A673 (cell line): ENCODE data around the gene SOD2.

ENCODE experiments used
- CTCF ChIP-seq: fragments of 300-800, 200-600 bp; sonication (generic); conservative IDR thresholded peaks from 2 replicates; pipeline ENCODE4 v1.5.1; 2017; ENCODE audit warnings: low read depth, mild to moderate bottlenecking, antibody characterized with exemption, low read length, moderate library complexity, mixed read lengths
- EZH2 ChIP-seq: fragments of 200-600 bp; sonication (generic); IDR thresholded peaks from 2 replicates; pipeline ENCODE4 v1.6.1; 2017; ENCODE audit warnings: borderline replicate concordance, low read depth, mild to moderate bottlenecking, mixed read lengths, antibody characterized with exemption, low read length; ENCODE audit not compliant: poor library complexity, severe bottlenecking

- TF ChIP-seq CTCF: no peak
- no peak for TF ChIP-seq EZH2
Observed at GRCh38 chr6:159649441-159649840, 43.6 kb downstream of the SOD2 start.
